ENCODE results near the gene KDM1B. TPM values are rescaled to one million over a fixed set of nuclear protein-coding genes. Genes with fewer than 3 reads are reported as not detected.

KDM1B gene
- total RNA-seq, 1 experiment from 2014 or later, result 25.0 TPM

- DNase-seq, result no peak
- H3K36me3 ChIP-seq (ENCODE audit: low read depth, low read length), result no peaks in the 10 kb centered on the region
- no peak for ATAC-seq
Measured at GRCh38 chr6:18215436-18215835, 60.2 kb downstream of the KDM1B start.

GRCh38 chr6:18216411-18216810 is 61.2 kb downstream of the KDM1B start:
- ATAC-seq (peak; percentile 93), DNase-seq (peak; percentile 73)
- H3K9ac ChIP-seq (ENCODE audit: low read length), result no peak overlapping the region
- ChIA-PET CTCF (no interaction called here), POLR2A (ENCODE audit: unreplicated experiment) (no interaction called here)
- H3K4me1 ChIP-seq (ENCODE audit: insufficient read depth, low read length), result peaks cover 15% of the 10 kb centered on the region
- no peaks in the 10 kb centered on the region for H3F3A ChIP-seq (ENCODE audit: low read length, unreplicated experiment)
- H3K27me3 ChIP-seq (ENCODE audit: low read length), result no peaks in the 10 kb centered on the region
- H3K4me3 ChIP-seq (ENCODE audit: low read length), result no peak overlapping the region
- peaks cover 1% of the 10 kb centered on the region; the same call in 1 of the 2 replicates for H3K36me3 ChIP-seq (ENCODE audit: low read depth, low read length)
- no peak overlapping the region for H2AFZ ChIP-seq (ENCODE audit: low read length)
- TF ChIP-seq CTCF (conservative IDR thresholded peaks at IDR 0.05; ENCODE audit: low read depth, low read length) (no peak), EZH2 (IDR thresholded peaks at IDR 0.05; ENCODE audit: low read length, unreplicated experiment) (no peak), EZH2phosphoT487 (IDR thresholded peaks at IDR 0.05; ENCODE audit: borderline replicate concordance, low read length) (no peak)
- no peak overlapping the region for H3K4me2 ChIP-seq (ENCODE audit: low read length)
- intact Hi-C loops (cut with micrococcal nuclease), result loop anchor here (5.0 kb wide), 1 partner anchor 39 kb away; no protein-coding TSS in a partner anchor
- H3K27ac ChIP-seq (ENCODE audit: low read length), result peak overlapping the region; percentile 13
- BruUV-seq (replicated peaks), result no TSS peak
- no peaks in the 10 kb centered on the region for H3K9me3 ChIP-seq (ENCODE audit: low read length)
- no peaks in the 10 kb centered on the region for H3K9me2 ChIP-seq (replicated peaks; ENCODE audit: low read length)
- no peaks in the 10 kb centered on the region for H3K79me2 ChIP-seq (ENCODE audit: low read length)
- no peaks in the 10 kb centered on the region for H4K20me1 ChIP-seq (ENCODE audit: low read length)

More at GRCh38 chr6:18215436-18215835, 60.2 kb downstream of the KDM1B start:
- Histone ChIP-seq H3K4me1 (ENCODE audit: insufficient read depth, low read length) (peaks cover 15% of the 10 kb centered on the region), H4K20me1 (ENCODE audit: low read length) (no peaks in the 10 kb centered on the region), H3K4me3 (ENCODE audit: low read length) (no peak overlapping the region), H3K4me2 (ENCODE audit: low read length) (no peak overlapping the region), H3K9me2 (replicated peaks; ENCODE audit: low read length) (no peaks in the 10 kb centered on the region), H3K27ac (ENCODE audit: low read length) (no peak overlapping the region), H2AFZ (ENCODE audit: low read length) (no peak overlapping the region), H3K27me3 (ENCODE audit: low read length) (no peaks in the 10 kb centered on the region), H3K9me3 (ENCODE audit: low read length) (no peaks in the 10 kb centered on the region), H3F3A (ENCODE audit: low read length, unreplicated experiment) (no peaks in the 10 kb centered on the region), H3K9ac (ENCODE audit: low read length) (no peak overlapping the region), H3K79me2 (ENCODE audit: low read length) (no peaks in the 10 kb centered on the region)
- no TSS peak for BruUV-seq (replicated peaks)
- ChIA-PET POLR2A (ENCODE audit: unreplicated experiment) (no interaction called here), CTCF (no interaction called here)
- no peak for TF ChIP-seq CTCF (conservative IDR thresholded peaks at IDR 0.05; ENCODE audit: low read depth, low read length)
- intact Hi-C loops (cut with micrococcal nuclease), result loop anchor here (5.0 kb wide), 1 partner anchor 38 kb away; no protein-coding TSS in a partner anchor

- H3K36me3 ChIP-seq (ENCODE audit: low read depth, low read length), result peaks cover 16% of the 10 kb centered on the region
- no TSS peak for BruUV-seq (replicated peaks)
- no peaks in the 10 kb centered on the region for H3K9me3 ChIP-seq (ENCODE audit: low read length)
- H3K27me3 ChIP-seq (ENCODE audit: low read length), result no peaks in the 10 kb centered on the region
- no peak overlapping the region for H3K4me3 ChIP-seq (ENCODE audit: low read length)
- intact Hi-C loops (cut with micrococcal nuclease), result loop anchor here (5.0 kb wide), 1 partner anchor 41 kb away; no protein-coding TSS in a partner anchor
- H3K79me2 ChIP-seq (ENCODE audit: low read length), result no peaks in the 10 kb centered on the region
- no peak overlapping the region for H3K9ac ChIP-seq (ENCODE audit: low read length)
- CTCF ChIA-PET, result no interaction called here
- no peak overlapping the region for H3K4me2 ChIP-seq (ENCODE audit: low read length)
- TF ChIP-seq CTCF (conservative IDR thresholded peaks at IDR 0.05; ENCODE audit: low read depth, low read length), result no peak
- no peak for TF ChIP-seq EZH2phosphoT487 (IDR thresholded peaks at IDR 0.05; ENCODE audit: borderline replicate concordance, low read length)
- TF ChIP-seq EZH2 (IDR thresholded peaks at IDR 0.05; ENCODE audit: low read length, unreplicated experiment), result no peak
- POLR2A ChIA-PET (ENCODE audit: unreplicated experiment), result no interaction called here
- H3K9me2 ChIP-seq (replicated peaks; ENCODE audit: low read length), result no peaks in the 10 kb centered on the region
- no peaks in the 10 kb centered on the region for H3F3A ChIP-seq (ENCODE audit: low read length, unreplicated experiment)
- ATAC-seq, result no peak
- no peak overlapping the region for H2AFZ ChIP-seq (ENCODE audit: low read length)
- H3K4me1 ChIP-seq (ENCODE audit: insufficient read depth, low read length), result peaks cover 15% of the 10 kb centered on the region
- H4K20me1 ChIP-seq (ENCODE audit: low read length), result no peaks in the 10 kb centered on the region
- H3K27ac ChIP-seq (ENCODE audit: low read length), result no peak overlapping the region
- no peak for DNase-seq
Measured at GRCh38 chr6:18218233-18218632, 63.0 kb downstream of the KDM1B start.
